ENCODE data around the gene GANAB.
"Not testable (repeated sequence)": the region's sequence is repeated elsewhere in the genome, so short reads cannot be mapped to it uniquely, and the experiment has no call there.

The GANAB gene

GRCh38 chr11:62600367-62601121, 45.9 kb downstream of the GANAB start:
- DNase-seq, result no peak

- no peak for DNase-seq
Observed at GRCh38 chr11:62599901-62600300, 46.5 kb downstream of the GANAB start.

DNA sequence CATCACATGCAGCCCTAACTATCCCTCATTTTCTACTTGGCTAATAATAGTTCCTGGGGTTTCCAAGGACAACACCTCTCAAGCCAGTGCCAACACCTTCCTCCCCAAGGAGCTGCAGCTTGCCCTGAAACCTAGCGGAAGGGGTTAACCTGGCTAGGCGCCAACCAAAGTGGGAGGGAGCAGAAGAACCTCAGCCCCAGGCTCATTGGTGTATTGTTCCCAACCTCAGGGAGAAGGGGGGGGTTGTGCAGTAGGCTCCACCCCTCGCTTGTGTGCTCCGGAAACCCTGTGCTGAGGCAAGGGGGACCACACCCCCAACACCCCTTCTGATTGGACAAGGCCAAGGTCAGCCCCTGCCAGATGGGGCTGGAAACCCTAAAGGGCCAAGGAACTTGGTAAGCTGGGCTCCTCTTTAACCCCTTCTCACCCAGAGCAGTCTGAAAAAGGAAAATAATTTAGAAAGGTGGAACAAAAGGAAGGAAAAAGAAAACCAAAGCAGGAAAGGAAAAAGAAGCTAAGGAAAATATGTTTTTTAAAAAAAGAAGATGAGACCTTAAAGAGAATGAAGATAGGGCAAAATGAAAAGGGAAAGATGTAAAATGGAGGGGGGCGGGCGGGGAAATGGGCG, 47.2 kb downstream of the GANAB start:
- DNase-seq, result peak; percentile 94

- no peak for DNase-seq
Observed at GRCh38 chr11:62595124-62595523, 51.3 kb downstream of the GANAB start.

- peak; percentile 76 for DNase-seq
Observed at GRCh38 chr11:62593434-62594044, 52.9 kb downstream of the GANAB start.

DNA sequence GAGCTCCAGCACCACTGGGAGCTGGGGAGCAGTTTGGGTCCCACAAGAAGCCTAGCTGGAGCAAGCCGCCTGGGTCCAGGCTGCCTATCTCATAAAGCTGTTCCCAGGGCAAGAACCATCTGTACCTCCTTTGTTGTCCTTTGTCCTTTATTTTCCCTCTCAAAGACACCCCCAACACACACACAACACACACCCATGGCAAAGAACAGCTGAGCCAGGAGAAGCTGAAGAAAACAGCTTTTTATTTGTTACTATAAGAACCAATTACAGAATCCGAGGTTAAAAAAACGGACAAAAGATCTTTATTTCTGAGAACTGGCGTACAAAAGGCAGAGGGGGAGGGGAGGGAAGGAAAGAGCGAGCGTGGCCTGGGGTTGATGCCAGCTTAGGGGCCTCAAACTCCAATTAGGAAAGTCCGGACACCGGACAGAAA, 53.4 kb downstream of the GANAB start:
- no peak for DNase-seq

DNA sequence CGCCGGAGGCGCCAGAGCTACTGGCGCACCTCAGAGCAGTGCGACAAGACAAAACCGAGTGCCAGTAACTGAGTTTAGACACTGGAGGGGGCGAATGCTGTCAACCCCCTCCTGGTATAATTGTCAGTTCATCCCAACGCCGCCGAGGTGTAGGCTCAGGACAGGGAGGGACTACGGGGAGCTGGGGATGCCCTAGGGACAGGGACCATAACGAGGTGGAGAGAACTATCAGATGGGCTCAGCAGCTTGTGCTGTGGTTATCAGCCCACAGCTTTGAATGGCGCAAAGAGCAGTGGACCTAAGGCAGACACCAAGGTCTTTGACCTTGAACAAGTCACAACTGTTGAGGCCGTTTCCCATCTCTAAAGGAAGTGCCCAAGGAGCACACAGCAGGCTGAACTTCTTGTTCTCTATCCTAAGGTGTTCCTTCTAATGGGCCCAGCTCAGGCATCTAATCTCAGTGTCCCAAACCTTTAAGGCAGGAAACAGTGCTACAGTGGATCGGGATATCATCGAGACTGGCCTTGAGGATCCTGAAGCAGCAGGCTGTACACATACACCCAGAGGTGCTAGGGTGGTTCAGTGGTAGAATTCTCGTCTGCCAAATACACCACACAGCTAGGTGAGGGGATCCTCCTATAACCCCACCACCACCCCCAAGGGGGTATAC, 54.1 kb downstream of the GANAB start:
- DNase-seq, result no peak

DNA sequence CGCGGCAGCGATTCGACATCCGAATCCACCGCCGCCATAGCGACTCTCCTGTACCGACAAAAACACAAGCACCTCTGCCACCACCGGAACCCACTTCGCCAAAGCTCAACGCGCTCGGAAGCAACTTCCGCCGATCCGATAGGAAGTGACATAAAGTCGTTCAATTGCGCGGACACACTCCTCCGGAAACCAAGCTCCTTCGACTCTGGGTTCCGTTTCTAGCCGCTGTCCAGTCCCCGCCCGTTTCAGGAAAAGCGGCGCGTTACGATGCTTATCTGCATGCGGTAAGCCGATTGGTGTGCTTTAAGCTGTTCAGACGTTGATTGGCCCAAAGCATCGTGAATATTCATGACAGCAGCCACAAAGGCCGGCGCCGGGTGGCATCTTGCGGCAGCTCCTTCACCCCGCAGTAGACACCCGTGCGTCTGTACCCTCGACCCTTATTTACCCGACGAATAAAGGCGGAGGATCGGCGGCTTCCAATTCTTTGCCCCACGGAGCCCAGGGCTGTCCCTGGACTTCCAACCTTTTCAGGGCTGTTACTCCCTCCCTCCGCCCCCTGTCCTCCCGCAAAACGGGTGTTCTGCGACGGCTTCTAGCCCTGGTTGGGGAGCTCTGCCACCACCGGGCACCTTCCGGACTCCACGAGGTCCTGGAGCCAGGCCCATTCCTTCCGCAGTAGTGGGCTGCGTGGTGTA, 54.8 kb downstream of the GANAB start, which contains the start of gene TUT1:
Gene TUT1, minus strand, starts transcription at position 76 of the 698 bp plus-strand sequence. Its CDS starts 38 bp downstream, at position 38.
- peak; percentile 90 for DNase-seq

DNA sequence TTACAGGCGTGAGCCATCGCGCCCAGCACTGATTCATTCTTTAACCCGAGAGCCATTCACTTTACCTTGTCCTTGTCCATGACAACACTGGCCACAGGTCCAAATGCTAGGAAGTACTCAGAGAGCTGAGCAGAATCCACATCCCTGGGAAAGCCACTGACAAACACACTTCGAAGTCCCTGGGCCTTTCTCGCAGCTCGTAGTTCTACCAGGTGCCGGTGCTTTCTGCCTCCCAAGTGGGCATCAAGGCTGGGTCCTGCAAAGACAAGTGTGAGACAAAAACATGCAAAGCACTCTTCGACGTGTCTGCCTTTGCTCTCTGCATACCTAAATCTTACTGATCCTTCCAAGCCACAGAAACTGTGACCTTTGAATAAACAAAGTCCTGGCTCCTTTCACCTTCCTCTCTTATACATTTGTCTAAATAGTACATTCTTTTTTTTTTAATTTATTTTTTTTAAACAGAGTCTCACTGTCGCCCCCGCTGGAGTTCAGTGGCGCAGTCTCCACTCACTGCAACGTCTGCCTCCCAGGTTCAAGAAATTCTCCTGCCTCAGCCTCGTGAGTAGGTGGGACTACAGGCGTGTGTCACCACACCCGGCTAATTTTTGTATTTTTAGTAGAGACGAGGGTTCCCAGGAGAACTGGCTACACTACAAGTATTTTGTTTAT, 57.3 kb downstream of the GANAB start:
- peak; percentile 26 for DNase-seq

DNA sequence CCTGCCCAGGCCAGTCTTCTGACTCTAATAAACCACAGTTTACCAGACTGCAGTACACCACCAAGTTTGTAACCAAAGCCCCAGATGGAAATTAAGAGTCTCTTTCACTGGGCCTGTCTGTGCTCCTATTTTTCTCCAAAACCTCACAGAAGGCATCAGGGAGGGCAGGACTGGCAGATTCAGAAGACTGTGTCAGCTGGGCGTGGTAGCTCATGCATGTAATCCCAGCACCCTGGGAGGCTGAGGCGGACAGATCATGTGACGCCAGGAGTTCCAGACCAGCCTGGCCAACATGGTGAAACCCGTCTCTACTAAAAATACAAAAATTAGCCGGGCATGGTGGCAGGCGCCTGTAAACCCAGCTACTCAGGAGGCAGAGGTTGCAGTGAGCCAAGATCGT, 61.1 kb downstream of the GANAB start:
- not testable (repeated sequence) for DNase-seq

DNA sequence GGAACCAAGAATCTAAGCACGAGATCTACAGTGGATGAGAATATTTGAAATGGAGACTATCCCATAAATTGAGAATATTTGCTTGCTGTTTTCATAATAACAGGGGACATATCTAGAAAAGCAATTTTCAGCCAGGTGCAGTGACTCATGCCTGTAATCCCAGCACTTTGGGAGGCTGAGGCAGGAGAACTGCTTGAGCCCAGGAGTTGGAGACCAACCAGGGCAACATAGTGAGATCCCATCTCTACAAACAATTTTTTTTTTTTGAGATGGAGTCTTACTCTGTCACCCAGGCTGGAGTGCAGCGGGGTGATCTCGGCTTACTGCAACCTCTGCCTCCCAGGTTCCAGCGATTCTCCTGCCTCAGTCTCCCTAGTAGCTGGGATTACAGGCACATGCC, 64.7 kb downstream of the GANAB start:
- not testable (repeated sequence) for DNase-seq

GRCh38 chr11:62580959-62581715, 65.3 kb downstream of the GANAB start:
- no peak for DNase-seq

DNA sequence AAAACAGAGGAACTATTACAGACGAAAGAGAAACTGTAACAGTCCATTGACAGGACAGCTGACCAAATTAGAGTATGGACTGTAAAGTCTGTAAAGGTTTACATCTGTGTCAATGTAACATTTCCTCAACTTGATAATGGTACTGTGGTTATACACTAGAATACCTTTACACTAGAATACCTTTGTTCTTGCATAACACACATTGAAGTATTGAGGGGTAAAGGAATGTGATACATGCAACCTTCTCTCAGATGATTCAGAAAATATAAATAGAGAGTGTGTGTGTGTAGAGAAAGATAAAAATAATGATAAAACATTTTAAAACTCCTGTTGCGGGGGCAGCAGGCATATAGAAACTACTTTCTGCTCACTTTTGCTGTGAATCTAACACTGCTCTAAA, 67.2 kb downstream of the GANAB start:
- DNase-seq, result no peak

GRCh38 chr11:62578541-62578940, 67.9 kb downstream of the GANAB start:
- no peak for DNase-seq

GRCh38 chr11:62577046-62577714, 69.2 kb downstream of the GANAB start:
- DNase-seq, result no peak

- DNase-seq, result no peak
Observed at GRCh38 chr11:62575837-62576236, 70.6 kb downstream of the GANAB start.

DNA sequence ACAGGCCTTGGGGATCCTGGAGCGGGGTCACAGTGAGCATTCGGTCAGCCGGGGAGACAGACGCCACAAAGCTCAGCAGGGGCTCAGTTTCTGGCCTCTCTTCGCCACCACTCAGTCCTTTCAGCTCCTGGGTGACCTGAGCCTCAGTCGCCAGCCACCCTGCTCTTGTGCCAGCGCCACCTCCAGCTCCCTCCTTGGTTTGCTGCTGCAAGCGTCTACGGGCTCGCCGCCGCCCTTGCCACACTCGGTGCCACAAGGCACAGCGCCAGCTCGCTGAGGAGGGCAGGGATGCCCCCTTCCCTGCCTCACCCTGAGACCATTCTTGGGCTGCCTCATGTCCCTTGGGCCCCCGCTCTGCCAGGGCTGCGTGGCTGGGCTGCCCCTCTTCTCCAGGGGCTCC, 71.3 kb downstream of the GANAB start:
- DNase-seq, result no peak

All from stimulated activated CD4-positive, alpha-beta T cell treated with anti-CD3 and anti-CD28 coated beads, Interleukin-4, amount 100 ng/mL, for 1 hour (primary cell).